SK-N-SH treated with all-trans-retinoic acid at 6 μM for 48 hours (cell line): ENCODE results near the gene ZNF716.
"Not testable (repeated sequence)": the region's sequence is repeated elsewhere in the genome, so short reads cannot be mapped to it uniquely, and the experiment has no call there.

ENCODE experiments used
- ESRRG ChIP-seq: fragments of 250-450 bp; sonication (Bioruptor Pico); IDR thresholded peaks from 2 replicates; pipeline ENCODE4 v1.6.1; 2021; ENCODE audit warnings: mild to moderate bottlenecking
- TCF4 ChIP-seq: fragments of 250-450 bp; sonication (Bioruptor Pico); IDR thresholded peaks from 2 replicates; pipeline ENCODE4 v1.8.0; 2021; ENCODE audit warnings: mild to moderate bottlenecking, moderate library complexity, borderline replicate concordance
- ZFP30 ChIP-seq: fragments of 450-650 bp; formaldehyde crosslinking; IDR thresholded peaks from 2 replicates; pipeline ENCODE4 v1.5.0; 2022; ENCODE audit warnings: mild to moderate bottlenecking, moderate library complexity

- not testable (repeated sequence) for TF ChIP-seq TCF4 (CRISPR knock-in tag); ZFP30 (CRISPR knock-in tag); ESRRG
Observed at GRCh38 chr7:57485022-57485421, 35.0 kb downstream of the ZNF716 start.
